Esophagus muscularis mucosa (tissue), 3 donors: ENCODE measurements around the gene PXMP4.

ENCODE experiments used
- EP300 ChIP-seq: sonication (generic); formaldehyde crosslinking; IDR thresholded peaks from one replicate; pipeline ENCODE4 v1.6.1; 2017; ENCODE audit warnings: antibody characterized with exemption
- TF ChIP-seq, protein P1 (sequence below), 3 experiments: fragments of 200-600 bp in 2 of 3; fragments of 450-650 bp in 1 of 3; sonication (generic) in 2 of 3; IDR thresholded peaks; one replicate each; pipeline ENCODE4 v1.5.1; 2017 to 2019; ENCODE audit warnings: antibody characterized with exemption in 3 of 3, mild to moderate bottlenecking in 2 of 3, moderate library complexity in 1 of 3

DNA sequence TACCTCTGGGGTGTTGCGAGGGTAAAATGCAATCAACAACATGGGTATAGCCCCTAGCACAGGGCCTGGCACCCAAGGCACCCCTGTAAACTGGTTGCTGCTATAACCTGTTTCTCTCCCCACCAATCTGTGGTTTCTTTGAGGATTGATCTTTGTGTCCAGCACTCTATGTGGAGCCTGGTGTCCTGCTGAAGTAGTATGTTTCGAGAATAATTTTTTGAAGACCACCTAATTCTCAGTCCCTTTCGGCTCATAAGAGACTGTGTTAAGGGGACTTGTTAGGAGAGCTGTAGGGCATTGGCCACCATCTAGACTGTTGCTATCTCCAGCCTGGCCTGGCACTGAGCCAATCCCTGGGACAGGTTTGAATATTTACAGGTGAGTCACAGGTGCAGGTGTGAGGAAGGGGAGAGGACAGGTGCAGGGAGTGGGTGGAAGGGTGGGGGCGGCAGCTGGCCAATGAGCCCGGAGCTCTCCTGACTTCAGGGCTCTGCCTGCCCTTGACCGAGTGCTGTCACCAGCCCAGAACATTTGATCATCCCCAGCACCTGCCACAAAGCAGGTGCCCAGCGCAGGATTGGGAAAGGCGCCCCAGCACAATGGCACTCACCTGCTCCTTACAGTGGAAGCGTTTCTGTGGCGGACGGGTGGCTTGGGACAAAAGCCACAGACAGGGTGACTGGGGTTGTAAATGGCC lies 66.1 kb downstream of the PXMP4 start:
- TF ChIP-seq EP300 = no peak
- TF ChIP-seq, protein P1, sequence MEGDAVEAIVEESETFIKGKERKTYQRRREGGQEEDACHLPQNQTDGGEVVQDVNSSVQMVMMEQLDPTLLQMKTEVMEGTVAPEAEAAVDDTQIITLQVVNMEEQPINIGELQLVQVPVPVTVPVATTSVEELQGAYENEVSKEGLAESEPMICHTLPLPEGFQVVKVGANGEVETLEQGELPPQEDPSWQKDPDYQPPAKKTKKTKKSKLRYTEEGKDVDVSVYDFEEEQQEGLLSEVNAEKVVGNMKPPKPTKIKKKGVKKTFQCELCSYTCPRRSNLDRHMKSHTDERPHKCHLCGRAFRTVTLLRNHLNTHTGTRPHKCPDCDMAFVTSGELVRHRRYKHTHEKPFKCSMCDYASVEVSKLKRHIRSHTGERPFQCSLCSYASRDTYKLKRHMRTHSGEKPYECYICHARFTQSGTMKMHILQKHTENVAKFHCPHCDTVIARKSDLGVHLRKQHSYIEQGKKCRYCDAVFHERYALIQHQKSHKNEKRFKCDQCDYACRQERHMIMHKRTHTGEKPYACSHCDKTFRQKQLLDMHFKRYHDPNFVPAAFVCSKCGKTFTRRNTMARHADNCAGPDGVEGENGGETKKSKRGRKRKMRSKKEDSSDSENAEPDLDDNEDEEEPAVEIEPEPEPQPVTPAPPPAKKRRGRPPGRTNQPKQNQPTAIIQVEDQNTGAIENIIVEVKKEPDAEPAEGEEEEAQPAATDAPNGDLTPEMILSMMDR (IDR thresholded peaks at IDR 0.05) = no peak
